Left cardiac atrium (tissue), 4 donors: ENCODE measurements around the gene DESI2. TPM values are rescaled to one million over a fixed set of nuclear protein-coding genes. Genes with fewer than 3 reads are reported as not detected.

Experiments used
- ATAC-seq, 2 donors: fragments of 200-7000 bp; cut with Tn5 transposase; one replicate each; pipeline ENCODE4 v1.9.1; 2020; ENCODE audit warnings: mild to moderate bottlenecking in 2 of 2, moderate library complexity in 2 of 2
- DNase-seq: peaks from one replicate; pipeline ENCODE4 v3.0.0-alpha.2; 2020
- intact Hi-C, 2 donors: fragments of 100-400 bp; cut with DNase I; formaldehyde crosslinking; loops; one replicate each; pipeline versions ENCODE4 v1.14.1 to v1.15.1; 2022 to 2023
- long read RNA-seq: library from polyadenylated mRNA; unstranded; transcript quantifications from one replicate; pipeline ENCODE4 v2.0.0, GENCODE V29; 2021
- total RNA-seq, 2 donors: library from RNA; stranded (reverse); fragmentation: NEBNext Ultra II Directional; extraction: Animal tissue kit (Norgen Biotek cat#: 25700); gene quantifications; one replicate each; pipeline ENCODE4 v1.2.1, GENCODE V29; 2021
- donor health status: DM: no; HTN: yes; CAD: no.
- donor health status: DM: no; HTN: yes; CAD: no; lungs with severe emphysema.
- donor health status: DM: yes; HTN: yes; CAD: no.
- donor health status: Dilated cardiomyopathy.

Gene DESI2
- 10 to 100 TPM; 20.0 to 22.2 TPM for total RNA-seq
- long read RNA-seq, full-length matches to known transcripts, result 2 of 11 reads
- long read RNA-seq, partial matches to known transcripts, result 1 of 11 reads
- long read RNA-seq, other reads (novel, unspliced or antisense), result 8 of 11 reads

DNA sequence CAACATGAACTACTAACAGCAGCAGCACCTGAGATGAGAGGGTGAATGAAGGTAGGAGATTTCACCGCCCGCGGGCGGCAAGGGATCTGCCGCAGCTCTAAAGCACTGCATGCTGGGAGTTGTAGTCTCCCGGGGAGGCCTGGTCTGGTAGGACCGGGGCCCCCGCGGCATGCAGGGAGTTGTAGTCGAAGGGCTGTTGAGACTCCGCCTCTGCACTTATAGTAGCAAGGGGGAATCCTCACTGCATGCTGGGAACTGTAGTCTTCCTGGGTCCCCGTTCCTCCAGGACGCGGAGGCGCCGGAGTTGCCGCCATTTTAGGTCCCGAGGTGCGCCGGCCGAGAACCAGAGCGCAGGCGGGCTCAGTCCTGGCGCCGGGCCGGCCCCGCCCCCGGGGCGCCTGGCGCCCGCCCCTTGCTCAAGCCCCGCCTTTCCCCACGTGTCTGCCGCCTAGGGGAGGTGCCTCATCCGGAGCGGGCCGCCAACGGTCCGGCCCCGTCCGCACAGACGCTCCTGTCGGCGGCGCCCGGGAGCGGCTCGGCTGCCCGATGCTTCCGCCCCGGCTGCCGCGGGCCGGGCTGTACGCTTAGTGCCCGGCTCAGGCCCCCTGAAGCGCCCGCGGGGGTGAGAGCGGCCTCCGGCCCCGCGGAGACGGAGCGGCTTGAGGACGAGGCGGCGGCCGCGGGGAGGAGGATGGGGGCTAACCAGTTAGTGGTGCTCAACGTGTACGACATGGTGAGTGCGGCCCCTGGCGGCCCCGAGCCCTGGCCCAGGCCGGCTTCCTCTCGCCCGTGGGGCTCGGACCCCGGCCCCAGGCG lies at the start of gene DESI2:
Gene DESI2, plus strand, starts transcription at position 504 of the 816 bp plus-strand sequence. Its CDS starts 188 bp downstream, at position 692.
- DNase-seq (peak; percentile 99), ATAC-seq (peak; percentile 97)
- intact Hi-C loops, result loop anchor here in 1 of 2 donors (10.0 kb wide), 1 partner anchor 198 kb away; the partner anchor contains the start of gene ADSS2

DNA sequence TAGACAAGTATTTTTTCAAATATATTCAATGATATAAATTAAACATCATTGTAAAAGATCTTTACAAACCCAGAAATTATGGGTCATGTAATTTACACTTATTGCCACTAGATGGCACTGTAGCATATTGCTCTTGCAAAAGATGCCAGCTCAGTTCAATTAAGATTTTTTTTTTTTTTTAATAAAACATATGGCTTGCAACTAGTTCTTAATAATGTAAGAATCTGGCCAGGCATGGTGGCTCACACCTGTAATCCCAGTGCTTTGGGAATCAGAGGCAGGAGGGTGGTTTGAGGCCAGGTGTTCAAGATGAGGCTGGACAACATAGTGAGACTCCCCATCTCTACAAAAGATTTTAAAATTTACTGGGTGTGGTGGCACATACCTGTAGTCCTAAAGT lies 49.4 kb upstream of the DESI2 start:
- no peak for ATAC-seq

GRCh38 chr1:244605835-244606370 lies 47.0 kb upstream of the DESI2 start:
- intact Hi-C loops, result loop anchor here (10.0 kb wide), 2 partner anchors 419 to 439 kb away; no protein-coding TSS in a partner anchor
- no peak for DNase-seq
- no peak for ATAC-seq

More for the DNA sequence above, 49.4 kb upstream of the DESI2 start:
- DNase-seq, result no peak
- intact Hi-C loops, result loop anchor here (1.0 to 10.0 kb wide), 4 partner anchors 194 to 441 kb away; no protein-coding TSS in a partner anchor

DNA sequence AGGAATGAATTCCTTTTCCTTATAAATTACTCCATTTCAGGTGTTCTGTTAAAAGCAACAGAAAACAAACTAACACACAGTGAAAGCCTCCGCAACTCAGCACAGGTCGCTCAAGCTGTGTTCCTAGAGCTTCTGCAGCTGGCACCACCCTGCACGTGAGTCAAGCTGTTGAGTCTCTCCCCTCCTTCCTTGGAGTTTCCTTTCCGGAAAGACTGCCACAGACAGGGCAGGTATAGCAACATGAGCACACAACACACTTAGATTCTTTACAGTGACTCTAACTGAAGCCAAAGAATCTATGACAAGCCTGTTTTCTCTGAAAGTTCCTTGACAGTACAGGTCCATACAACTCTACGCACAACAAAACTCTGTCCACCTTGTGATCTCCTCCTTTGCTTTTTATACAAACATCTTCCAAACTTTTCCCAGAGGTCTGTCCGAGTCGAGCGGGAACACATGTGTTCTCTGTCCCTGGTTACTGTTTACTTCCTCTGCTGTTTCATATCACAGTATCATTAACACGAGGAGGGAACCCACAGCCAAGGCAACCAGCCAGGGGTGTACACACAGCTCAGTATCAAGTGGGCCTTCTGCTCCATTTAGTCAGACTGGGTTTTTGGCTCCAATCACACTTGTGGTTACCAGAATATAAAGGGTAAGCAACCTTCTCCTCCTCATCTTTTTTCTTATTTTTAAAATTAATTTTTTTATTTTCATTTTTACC lies 38.7 kb upstream of the DESI2 start:
- no peak for ATAC-seq
- DNase-seq, result no peak
- intact Hi-C loops, result no loop called here

- DNase-seq, result no peak
- no peak for ATAC-seq
- intact Hi-C loops, result no loop called here
Measured at GRCh38 chr1:244614879-244615278, 38.0 kb upstream of the DESI2 start.

GRCh38 chr1:244615301-244615700 lies 37.6 kb upstream of the DESI2 start:
- no peak for DNase-seq
- intact Hi-C loops, result no loop called here
- ATAC-seq, result no peak

DNA sequence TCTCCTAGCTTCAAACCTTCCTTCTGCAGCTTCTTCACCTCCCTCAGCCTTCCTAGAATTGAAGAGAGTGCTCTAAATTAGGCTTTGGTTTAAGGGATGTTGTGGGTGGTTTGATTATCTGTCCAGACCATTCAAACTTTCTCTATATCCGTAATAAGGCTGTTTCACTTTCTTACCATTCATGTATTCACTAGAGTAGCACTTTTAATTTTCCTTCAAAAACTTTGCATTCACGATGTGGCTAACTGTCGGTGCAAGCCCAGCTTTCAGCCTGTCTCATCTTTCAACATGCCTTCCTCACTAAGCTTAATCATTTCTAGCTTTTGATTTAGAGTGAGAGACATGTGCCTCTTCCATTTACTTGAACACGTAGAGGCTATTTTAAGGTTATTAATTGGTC lies 26.2 kb upstream of the DESI2 start:
- DNase-seq (no peak), ATAC-seq (no peak)
- intact Hi-C loops, result no loop called here

DNA sequence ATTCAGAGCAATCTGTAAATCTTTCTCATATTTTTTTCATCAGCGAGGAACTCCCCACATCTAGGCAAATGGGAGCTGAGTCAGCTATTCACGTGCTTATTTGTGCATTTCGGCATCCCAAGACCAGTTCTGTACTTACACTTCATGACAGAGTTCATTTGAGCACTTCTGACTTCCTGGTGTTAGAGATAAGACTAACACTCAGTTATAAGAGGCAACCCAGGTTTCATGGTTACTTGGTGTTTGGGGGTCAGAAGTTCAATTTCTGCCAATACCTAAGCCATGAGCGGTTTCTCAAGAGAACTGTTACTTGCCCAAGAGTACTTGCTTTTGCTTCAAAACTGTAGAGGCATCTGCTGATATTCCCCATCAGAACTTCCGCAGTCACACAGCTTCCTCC lies 24.1 kb upstream of the DESI2 start:
- DNase-seq (no peak), ATAC-seq (no peak)
- intact Hi-C loops, result no loop called here

DNA sequence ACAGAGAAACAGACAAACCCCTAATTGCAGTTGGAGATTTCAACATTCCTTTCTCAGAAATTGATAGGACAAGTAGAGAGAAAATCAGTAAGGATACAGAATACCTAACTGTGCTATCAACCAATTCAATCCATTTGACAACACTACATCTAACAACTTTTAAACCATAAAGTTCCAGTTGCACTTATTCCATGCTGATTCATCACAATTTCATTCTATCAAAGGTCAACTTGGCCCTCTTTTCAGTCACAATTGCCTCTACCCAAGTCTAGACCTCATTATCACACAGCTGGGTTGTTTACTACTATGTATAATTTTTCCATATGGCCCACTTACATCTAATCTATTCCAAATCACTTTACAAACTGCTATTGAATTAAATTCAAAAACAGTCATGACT lies 19.8 kb upstream of the DESI2 start:
- intact Hi-C loops, result no loop called here
- DNase-seq (no peak), ATAC-seq (no peak)

DNA sequence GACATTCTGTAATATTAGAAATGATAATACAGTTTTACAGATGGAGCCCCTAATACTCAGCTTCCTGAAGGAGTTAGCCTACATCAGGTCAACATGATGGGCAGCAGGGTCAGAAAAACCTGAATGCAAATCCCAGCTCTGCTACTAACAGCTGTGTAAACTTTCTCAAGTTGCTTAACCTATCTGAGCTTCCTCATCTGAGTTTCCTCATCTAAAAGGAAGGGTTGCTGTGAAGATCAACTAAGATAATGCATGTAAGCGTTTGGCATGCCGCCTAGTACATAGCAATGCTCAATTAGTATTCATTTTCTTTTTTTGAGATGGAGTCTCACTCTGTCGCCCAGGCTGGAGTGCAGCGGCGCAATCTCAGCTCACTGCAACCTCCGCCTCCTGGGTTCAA lies 18.4 kb upstream of the DESI2 start:
- ATAC-seq, result no peak
- no peak for DNase-seq
- intact Hi-C loops, result no loop called here

DNA sequence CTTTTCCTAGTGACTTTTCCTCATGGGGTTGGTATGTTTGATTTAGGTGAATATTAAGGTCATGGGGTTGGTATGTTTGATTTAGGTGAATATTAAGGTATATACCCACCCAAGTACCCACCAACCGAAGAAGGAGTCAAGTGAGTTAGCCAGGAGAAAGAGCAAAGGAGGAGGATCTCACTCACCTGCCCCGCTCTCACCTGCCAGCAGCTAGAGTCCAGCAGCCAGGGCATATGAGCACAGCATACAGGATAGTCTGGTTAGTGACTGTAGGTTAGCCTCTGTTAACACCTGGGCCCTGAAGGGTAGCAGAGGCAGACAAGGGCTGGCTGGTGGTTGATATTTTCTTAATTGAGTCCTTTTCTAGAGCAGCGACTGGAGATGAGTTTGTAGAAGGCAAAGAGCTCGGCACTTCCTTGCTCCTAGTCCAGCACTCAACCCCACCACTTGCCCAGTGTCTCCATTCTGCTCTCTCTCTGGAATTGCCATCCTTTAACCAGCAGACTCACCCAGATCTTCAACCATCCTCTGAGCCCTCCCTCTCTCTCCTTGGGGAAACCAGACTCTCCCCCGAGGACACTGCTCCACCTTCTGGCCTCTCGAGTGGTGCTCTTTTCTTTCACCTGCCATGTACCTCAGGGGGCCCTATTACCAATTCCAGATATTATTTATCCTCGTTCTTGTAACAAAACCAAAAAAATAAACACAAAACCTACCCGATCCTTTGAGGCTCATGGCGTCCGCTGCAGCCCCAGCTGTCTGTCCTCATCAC lies 16.3 kb upstream of the DESI2 start:
- DNase-seq (no peak), ATAC-seq (no peak)
- intact Hi-C loops, result no loop called here

GRCh38 chr1:244639561-244639960 lies 13.4 kb upstream of the DESI2 start:
- no peak for ATAC-seq

GRCh38 chr1:244640917-244641316 lies 12.0 kb upstream of the DESI2 start:
- DNase-seq (no peak), ATAC-seq (no peak)
- intact Hi-C loops, result no loop called here

More at GRCh38 chr1:244639561-244639960, 13.4 kb upstream of the DESI2 start:
- no peak for DNase-seq
- intact Hi-C loops, result no loop called here

GRCh38 chr1:244642526-244642925 lies 10.4 kb upstream of the DESI2 start:
- intact Hi-C loops, result no loop called here
- no peak for ATAC-seq

DNA sequence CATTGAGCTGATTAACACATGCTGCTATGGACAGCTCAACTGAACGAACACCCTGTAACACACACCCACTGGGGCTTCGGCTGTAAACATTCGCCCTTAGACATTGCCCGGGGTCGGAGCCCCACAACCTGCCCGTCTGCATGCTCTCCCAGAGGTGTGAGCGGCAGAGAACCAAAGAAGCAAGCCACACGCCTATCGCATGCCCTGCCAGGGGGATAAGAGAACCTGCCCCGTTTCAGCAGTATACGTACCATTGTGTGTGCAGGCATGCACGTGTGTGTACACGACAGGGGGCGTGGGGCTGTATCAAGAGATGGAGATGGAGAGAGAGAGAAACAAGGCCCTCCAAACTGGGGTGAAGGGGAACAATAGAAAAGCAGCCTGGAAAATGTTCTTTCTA lies 9.9 kb upstream of the DESI2 start:
- DNase-seq (no peak), ATAC-seq (no peak)
- intact Hi-C loops, result no loop called here

More at GRCh38 chr1:244642526-244642925, 10.4 kb upstream of the DESI2 start:
- no peak for DNase-seq

DNA sequence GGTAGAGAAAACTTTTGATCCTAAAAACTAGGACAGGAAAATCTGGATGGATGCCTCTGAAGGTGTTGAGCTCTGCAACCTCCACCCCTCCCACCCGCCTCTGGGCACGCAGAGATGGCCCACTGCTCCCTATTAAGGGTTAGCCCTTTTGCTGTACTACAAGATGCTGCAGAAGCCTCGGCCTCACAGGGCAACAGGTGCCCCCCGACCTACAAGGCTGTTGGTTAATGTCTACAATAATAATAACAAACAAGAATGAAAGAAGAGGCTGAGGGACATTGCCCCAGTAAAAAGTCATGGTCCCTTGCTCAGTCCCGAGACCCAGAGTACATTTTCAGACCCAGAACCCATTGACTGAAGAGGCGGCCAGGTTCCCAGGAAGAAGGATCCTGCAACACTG lies 7.5 kb upstream of the DESI2 start:
- intact Hi-C loops, result no loop called here
- DNase-seq, result no peak
- ATAC-seq, result no peak

GRCh38 chr1:244645890-244646289 lies 7.0 kb upstream of the DESI2 start:
- intact Hi-C loops, result no loop called here
- no peak for ATAC-seq
- DNase-seq, result no peak

DNA sequence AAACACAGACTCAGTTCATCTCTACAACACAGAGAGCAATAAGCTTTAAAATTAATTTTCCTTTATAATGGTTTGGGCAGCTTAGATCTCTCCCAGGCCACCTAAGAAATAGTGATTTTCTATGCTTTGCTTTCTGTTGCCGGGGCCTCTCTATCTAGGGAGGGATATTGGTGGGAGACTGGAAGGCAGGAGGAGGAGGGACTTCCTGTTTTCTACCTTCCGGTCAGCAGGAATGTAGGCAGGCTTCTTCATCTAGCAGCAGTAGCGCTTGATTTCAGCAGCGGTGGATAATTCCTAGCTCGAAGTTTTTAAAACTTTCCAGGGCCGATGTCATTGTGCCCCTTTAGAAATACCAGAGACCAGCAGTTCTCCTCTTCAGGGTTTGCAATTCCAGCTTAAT lies 5.1 kb upstream of the DESI2 start:
- DNase-seq, result no peak
- intact Hi-C loops, result no loop called here
- no peak for ATAC-seq
